Measurements from ENCODE around the gene PGA5. TPM values are rescaled to one million over a fixed set of nuclear protein-coding genes. Genes with fewer than 3 reads are reported as not detected.

PGA5 gene
- polyA plus RNA-seq, 1 donor from 2014 or later = not detected

DNA sequence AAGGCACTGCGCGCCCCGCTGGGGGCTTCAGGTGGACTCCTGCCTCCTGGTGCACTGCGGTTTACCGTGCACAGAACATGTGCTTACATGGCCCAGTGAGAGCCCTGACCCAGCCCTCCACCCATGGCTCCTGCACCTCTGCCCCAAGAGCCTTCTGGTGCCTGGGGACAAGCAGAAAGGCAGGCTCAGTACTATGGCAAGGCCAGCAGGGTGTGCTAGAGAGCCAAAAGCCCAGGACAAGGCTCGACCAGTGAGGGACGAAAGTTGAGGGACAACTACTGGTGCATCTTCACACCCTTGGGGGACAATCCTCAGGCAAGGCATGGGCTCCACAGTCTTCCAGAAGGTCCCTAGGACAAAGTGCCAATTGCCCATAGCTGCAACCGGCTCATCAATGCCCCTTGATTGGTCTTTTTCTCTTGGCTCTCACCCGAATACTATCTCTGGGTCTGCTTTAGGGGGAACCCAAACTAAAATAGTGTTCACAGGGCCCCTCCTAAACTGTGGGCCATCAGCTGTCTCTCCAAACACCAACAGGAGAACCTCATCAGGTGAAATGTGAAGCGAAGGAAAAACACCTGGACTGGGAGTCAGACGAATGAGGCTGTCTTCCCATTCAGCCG, 13.5 kb downstream of the PGA5 start:
- no peaks in the 10 kb centered on the region for H3K27me3 ChIP-seq (ENCODE audit: insufficient read depth, low read depth, low read length)
- no peaks in the 10 kb centered on the region for H3K36me3 ChIP-seq (ENCODE audit: insufficient read depth, low read length)
- no peak overlapping the region for H3K9ac ChIP-seq (ENCODE audit: low read length)
- H4K20me1 ChIP-seq (ENCODE audit: insufficient read depth) = no peaks in the 10 kb centered on the region
- no peak overlapping the region for H3K27ac ChIP-seq (ENCODE audit: low read length)
- no peak overlapping the region for H3K4me2 ChIP-seq (ENCODE audit: low read length)
- H3K9me3 ChIP-seq (ENCODE audit: low read length) = no peaks in the 10 kb centered on the region
- no peaks in the 10 kb centered on the region for H3K9me2 ChIP-seq (ENCODE audit: insufficient read depth, low read length)
- TF ChIP-seq MXI1 (conservative IDR thresholded peaks at IDR 0.05; ENCODE audit: poor library complexity, severe bottlenecking) (no peak), SMC3 (conservative IDR thresholded peaks at IDR 0.05; ENCODE audit: poor library complexity) (no peak), TAF1 (IDR thresholded peaks at IDR 0.05; ENCODE audit: low read depth) (no peak)
- TF ChIP-seq, protein P1, sequence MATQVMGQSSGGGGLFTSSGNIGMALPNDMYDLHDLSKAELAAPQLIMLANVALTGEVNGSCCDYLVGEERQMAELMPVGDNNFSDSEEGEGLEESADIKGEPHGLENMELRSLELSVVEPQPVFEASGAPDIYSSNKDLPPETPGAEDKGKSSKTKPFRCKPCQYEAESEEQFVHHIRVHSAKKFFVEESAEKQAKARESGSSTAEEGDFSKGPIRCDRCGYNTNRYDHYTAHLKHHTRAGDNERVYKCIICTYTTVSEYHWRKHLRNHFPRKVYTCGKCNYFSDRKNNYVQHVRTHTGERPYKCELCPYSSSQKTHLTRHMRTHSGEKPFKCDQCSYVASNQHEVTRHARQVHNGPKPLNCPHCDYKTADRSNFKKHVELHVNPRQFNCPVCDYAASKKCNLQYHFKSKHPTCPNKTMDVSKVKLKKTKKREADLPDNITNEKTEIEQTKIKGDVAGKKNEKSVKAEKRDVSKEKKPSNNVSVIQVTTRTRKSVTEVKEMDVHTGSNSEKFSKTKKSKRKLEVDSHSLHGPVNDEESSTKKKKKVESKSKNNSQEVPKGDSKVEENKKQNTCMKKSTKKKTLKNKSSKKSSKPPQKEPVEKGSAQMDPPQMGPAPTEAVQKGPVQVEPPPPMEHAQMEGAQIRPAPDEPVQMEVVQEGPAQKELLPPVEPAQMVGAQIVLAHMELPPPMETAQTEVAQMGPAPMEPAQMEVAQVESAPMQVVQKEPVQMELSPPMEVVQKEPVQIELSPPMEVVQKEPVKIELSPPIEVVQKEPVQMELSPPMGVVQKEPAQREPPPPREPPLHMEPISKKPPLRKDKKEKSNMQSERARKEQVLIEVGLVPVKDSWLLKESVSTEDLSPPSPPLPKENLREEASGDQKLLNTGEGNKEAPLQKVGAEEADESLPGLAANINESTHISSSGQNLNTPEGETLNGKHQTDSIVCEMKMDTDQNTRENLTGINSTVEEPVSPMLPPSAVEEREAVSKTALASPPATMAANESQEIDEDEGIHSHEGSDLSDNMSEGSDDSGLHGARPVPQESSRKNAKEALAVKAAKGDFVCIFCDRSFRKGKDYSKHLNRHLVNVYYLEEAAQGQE (IDR thresholded peaks at IDR 0.05; ENCODE audit: borderline replicate concordance) = no peak
- no peak overlapping the region for H2AFZ ChIP-seq (ENCODE audit: low read depth, low read length)
- no peak overlapping the region for H3K4me3 ChIP-seq (ENCODE audit: low read length)
- H3F3A ChIP-seq (ENCODE audit: insufficient read depth, low read length, poor library complexity, severe bottlenecking) = no peaks in the 10 kb centered on the region
- H3K79me2 ChIP-seq (replicated peaks; ENCODE audit: insufficient read depth, low read length) = no peaks in the 10 kb centered on the region

DNA sequence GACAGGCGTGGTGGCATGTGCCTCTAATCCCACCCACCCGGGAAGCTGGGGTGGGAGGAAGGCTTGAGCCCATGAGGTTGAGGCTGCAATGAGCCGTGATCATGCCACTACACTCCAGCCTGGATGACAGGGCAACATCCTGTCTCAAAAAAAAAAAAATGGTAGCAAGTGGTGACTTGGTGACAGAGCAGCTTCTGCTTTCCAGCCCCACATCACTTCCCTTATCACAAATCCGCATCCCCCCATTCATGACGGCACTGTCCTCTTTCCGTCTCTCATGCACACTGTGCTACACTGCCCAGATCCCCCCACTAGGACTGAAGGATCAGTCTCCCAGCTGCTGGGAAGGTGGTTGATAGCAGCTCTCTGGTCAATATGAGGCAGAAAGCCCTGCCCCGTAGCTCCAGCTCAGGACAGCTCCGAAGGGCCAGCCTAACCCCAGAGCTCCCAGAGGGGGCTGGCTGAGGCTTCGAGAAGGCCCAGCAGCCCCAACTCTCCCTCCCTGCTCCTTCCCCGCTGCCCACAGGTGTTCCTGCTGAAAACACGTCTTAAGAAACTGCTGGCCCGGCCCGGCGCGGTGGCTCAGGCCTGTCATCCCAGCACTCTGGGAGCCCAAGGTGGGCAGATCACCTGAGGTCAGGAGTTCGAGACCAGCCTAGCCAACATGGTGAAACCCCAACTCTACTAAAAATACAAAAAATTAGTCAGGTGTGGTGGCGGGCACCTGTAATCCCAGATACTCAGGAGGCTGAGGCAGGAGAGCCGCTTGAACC, 15.9 kb downstream of the PGA5 start:
- Histone ChIP-seq H3K9me3 (ENCODE audit: low read length) (no peaks in the 10 kb centered on the region), H2AFZ (ENCODE audit: low read depth, low read length) (no peak overlapping the region), H4K20me1 (ENCODE audit: insufficient read depth) (no peaks in the 10 kb centered on the region), H3K9me2 (ENCODE audit: insufficient read depth, low read length) (no peaks in the 10 kb centered on the region), H3K9ac (ENCODE audit: low read length) (no peak overlapping the region), H3K4me2 (ENCODE audit: low read length) (no peak overlapping the region), H3K79me2 (replicated peaks; ENCODE audit: insufficient read depth, low read length) (no peaks in the 10 kb centered on the region), H3K27ac (ENCODE audit: low read length) (no peak overlapping the region), H3K27me3 (ENCODE audit: insufficient read depth, low read depth, low read length) (no peaks in the 10 kb centered on the region), H3F3A (ENCODE audit: insufficient read depth, low read length, poor library complexity, severe bottlenecking) (no peaks in the 10 kb centered on the region), H3K4me3 (ENCODE audit: low read length) (no peak overlapping the region), H3K36me3 (ENCODE audit: insufficient read depth, low read length) (no peaks in the 10 kb centered on the region)
- TF ChIP-seq TAF1 (IDR thresholded peaks at IDR 0.05; ENCODE audit: low read depth) (no peak), POLR2AphosphoS5 (IDR thresholded peaks at IDR 0.05) (no peak), SMC3 (conservative IDR thresholded peaks at IDR 0.05; ENCODE audit: poor library complexity) (no peak), RAD21 (conservative IDR thresholded peaks at IDR 0.05) (no peak), EP300 (conservative IDR thresholded peaks at IDR 0.05; ENCODE audit: poor library complexity, severe bottlenecking) (no peak), EZH2 (IDR thresholded peaks at IDR 0.05; ENCODE audit: borderline replicate concordance, insufficient read depth, low read length, poor library complexity, severe bottlenecking) (no peak), MXI1 (conservative IDR thresholded peaks at IDR 0.05; ENCODE audit: poor library complexity, severe bottlenecking) (no peak)
- TF ChIP-seq, protein P1 (IDR thresholded peaks at IDR 0.05; ENCODE audit: borderline replicate concordance) = no peak
- TF ChIP-seq, protein P2, sequence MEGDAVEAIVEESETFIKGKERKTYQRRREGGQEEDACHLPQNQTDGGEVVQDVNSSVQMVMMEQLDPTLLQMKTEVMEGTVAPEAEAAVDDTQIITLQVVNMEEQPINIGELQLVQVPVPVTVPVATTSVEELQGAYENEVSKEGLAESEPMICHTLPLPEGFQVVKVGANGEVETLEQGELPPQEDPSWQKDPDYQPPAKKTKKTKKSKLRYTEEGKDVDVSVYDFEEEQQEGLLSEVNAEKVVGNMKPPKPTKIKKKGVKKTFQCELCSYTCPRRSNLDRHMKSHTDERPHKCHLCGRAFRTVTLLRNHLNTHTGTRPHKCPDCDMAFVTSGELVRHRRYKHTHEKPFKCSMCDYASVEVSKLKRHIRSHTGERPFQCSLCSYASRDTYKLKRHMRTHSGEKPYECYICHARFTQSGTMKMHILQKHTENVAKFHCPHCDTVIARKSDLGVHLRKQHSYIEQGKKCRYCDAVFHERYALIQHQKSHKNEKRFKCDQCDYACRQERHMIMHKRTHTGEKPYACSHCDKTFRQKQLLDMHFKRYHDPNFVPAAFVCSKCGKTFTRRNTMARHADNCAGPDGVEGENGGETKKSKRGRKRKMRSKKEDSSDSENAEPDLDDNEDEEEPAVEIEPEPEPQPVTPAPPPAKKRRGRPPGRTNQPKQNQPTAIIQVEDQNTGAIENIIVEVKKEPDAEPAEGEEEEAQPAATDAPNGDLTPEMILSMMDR (IDR thresholded peaks at IDR 0.05; ENCODE audit: poor library complexity, severe bottlenecking) = no peak

Measured in neural cell (in vitro differentiated cells).